HG03045 (cell line): ENCODE measurements around the gene NTF3.

Experiments
- ATAC-seq: cut with Tn5 transposase; IDR thresholded peaks from one replicate; pipeline ENCODE4 v1.9.1; 2021; ENCODE audit warnings: mild to moderate bottlenecking, moderate library complexity; ENCODE audit not compliant: unreplicated experiment

The NTF3 gene

GRCh38 chr12:5432011-5432400 is at the start of gene NTF3:
TSS of gene NTF3 (plus strand) at chr12:5432108. CDS start at chr12:5432325, 217 bp downstream.
- ATAC-seq, result no peak

DNA sequence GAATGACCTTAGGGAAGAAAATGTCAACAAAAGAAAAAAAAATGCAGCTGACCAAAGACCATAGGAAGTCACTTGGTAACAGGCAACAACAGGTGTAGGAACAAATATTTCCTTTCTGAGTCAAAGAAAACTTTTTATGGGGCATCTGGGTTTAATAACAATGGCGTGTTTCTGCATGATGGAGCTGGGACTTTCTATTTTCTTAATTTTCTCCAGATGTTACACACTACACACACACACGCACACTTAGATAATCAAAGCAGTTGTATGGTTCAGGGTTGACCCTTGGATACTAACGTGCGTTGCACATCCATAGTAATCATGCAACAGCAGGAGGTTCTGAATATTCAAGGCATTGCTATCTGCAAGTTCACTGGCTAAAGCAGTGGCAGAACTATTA is 47.9 kb upstream of the NTF3 start:
- ATAC-seq, result no peak

- no peak for ATAC-seq
Observed at GRCh38 chr12:5388581-5389535, 43.0 kb upstream of the NTF3 start.

DNA sequence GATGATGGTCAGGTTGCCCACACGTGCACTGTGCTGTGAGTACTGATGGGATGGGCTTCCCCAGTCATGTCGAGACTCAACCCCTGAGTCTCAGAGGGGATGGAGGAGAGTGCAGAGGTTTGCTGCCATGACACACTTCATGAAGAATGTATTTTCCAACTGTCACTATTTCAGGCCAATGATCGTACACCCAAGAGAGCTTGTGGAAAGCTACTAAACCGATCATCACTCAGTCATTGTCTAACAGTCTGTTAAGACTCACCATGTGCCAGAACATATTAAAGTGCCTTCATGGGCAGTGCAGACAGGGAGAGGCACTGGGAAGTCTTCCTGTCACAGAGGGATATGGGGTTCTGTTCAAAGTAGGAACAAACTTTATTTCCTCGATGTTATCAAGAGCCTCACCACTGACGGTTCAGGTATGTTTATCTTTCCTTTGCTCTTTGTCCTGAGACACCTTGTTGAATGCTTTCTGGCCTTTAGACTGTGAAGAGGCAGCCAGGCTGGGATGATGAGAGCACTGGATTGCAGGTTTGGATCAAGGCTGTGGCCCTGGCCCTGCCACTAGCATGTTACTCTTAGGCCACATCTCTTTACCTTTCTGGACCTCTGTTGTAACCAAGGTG is 41.6 kb upstream of the NTF3 start:
- ATAC-seq, result no peak

DNA sequence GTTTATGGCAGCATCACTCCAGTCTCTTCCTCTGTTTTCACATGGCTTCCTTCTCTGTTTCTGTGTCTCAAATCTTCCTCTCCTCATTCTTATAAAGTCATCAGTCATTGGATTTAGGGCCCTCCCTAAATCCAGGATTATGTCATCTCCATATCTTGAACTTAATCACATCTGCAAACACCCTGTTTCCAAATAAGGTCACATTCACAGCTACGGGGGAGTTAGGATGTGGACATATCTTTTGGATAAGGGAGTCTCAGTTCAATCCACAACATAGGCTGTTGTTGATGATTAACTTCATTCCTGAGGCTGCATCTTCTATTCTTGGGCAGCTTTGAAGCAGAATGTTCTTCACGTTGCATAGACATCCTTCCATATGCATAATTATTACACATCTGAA is 40.3 kb upstream of the NTF3 start:
- ATAC-seq, result no peak

GRCh38 chr12:5392961-5393360 is 38.9 kb upstream of the NTF3 start:
- ATAC-seq, result no peak

DNA sequence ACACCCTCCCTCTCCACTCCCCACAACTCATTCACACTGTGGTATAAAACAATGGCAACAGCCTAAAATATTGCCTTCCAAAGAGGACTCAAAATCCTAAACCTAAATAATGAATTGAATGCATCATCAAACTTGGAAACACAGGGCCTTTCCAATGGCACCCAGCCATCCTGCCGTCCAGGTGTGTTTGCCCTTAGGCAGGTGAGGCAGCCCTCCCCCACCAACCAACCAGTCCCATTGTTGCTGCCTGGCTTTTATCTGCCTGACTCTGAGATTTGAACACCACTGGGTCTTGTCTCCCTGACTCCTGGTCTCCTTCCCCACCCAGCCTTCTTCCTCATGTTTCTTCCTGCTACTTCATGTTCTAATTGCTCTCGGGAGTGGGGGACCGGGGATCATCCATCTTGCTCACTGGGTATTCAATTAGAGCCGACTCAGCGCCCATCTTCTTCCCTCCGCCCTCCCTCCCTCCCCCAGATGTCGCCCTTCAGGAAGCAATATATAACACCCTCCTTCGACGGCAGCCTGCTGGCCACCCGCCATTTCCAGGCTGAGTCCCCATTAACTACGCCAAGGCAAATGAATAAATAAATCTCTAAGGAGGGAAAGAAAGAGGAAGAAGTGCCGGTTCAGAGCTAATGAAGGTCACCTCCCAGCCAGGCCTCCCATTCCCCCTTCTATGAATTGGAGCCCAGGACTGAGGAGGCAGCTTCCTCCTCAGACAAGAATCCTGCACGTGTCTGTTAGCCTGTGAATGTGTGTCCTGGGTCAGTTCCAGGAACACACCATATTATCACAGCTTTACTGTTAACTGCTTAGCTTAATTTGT is 36.3 kb upstream of the NTF3 start:
- ATAC-seq, result no peak

GRCh38 chr12:5396541-5396940 is 35.4 kb upstream of the NTF3 start:
- no peak for ATAC-seq

GRCh38 chr12:5399266-5399665 is 32.6 kb upstream of the NTF3 start:
- no peak for ATAC-seq

DNA sequence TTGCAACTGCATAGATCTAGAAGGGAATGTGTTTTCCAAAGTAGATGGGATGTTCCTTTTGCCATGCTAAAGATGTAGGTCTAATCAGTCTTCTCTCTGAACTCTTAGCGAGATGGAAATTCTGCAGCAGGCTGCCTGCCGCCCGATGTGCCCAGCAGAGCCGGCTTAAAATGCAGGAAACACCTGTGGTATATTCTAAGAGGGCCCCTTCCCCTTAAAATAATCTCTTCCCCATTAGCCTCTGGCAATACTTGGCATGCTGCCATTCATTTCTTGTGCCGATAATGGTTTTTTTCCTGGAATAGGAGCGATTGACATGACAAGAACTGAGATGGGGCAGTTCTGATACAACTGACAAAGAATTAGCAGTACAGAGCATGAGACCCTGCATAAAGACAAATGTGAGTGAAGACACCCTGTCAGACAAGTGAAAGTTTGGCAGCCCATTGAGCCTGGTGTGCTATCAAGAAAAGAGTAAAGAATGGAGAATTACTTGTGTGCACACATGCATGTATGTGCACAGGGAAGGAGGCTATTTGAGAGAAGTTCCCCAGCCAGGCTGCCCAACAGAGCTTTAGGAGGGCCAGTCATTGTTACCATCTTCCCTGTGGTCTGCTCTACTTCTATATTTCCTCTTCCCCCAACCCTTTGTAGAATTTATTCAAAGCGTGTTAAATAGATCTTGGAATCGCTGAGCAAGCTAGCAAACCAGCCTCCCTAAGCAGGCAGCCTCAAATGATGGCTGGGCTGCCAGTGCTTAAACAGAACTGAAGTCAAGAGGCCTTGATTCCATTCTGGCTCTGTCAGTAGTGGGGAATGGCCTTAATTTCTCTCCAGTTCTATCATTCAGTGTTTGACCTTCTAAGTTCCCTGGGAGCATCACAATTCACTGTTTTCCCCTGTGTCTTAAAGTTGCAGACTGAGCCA is 29.6 kb upstream of the NTF3 start:
- no peak for ATAC-seq

DNA sequence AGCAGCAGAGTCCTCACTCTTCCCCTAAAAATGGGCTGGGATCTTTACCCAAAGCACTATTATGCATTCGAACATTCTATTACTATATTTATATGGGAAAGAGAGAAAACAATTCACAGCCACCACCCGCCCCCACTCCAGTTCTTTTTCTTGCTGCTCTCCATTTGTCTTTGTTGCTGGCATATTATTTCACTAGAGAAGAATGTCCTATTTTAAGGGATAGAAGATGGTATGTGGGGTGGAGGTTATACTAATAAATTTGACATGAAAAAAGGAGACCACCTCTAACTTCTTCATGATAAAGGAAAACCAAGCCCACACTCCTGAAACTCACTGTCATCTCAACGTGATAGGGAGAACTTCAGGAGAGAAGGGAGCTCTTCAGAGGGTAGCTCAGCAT is 28.5 kb upstream of the NTF3 start:
- ATAC-seq, result no peak

DNA sequence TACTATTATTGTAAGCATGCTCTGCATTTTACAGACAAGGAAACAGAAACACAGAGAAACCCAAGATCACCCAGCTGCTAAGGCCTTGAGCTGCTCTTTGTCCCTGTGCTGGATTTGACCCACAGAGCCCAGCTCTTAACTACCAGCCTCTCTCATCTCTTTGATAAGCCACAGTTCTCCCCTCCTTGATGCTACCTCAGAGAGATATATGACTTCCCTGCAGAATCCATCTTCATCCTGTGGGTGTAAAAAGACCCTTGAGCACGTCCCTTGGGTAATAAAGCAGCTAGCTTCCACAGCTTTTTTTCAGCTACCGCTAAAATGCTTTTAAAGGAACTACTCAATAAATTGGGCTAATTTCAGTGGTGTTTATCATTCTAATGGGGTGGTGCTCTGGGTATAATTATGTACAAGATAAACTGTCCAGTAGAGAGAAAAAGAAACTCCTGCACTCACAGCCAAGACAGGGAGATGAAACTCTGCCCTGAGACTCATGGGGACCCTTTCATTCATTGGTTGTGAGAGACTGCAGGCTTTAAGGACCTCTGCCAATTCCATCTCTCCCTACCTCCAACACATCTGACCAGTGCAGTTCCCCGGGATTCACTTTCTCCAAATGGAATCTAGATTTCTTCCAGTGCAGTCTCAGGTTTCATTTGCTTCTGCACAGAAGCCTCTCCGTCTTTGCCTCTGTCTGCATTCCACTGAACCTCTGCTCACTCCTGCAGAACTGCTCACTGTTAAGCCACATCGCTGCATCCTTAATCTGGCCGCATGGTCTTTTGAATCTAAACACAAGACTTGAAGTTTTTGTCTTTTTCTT is 24.7 kb upstream of the NTF3 start:
- no peak for ATAC-seq

- no peak for ATAC-seq
Observed at GRCh38 chr12:5409619-5410018, 22.3 kb upstream of the NTF3 start.

DNA sequence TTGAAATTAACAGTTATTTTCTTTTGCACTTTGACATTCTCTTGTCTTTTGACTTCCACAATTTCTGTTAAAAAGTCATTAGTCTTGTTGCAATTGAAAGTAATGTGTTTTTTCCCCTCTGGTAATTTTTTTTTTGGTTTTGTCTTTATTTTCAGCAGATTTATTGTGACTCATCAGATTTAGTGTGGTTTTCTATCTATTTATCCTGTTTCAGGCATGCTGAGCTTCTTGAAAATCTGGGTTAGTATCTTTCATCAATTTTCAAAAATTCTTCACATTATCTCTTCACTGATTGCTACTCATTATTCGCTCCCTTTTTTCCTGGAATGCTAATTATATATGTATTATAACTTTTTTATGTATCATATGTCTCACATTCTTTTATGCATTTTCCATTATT is 15.3 kb upstream of the NTF3 start:
- ATAC-seq, result no peak

DNA sequence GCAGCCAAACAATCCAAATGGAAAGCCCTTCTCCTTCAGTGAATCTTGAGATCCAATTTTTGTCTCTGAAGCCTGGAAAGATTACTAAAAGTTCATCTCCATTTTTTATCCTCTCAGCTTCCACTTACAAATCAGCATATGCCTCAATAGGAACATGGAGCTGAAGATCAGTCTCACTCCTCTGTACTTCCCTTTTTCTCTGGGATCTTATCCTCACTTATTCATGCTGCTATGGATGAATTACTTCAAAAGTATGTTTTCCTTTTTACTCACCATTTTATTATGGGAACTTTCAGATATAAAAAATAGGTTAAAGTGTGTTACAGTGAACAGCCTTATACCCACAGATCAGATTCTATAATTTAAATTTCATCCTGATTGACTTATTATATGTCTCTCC is 14.4 kb upstream of the NTF3 start:
- no peak for ATAC-seq

DNA sequence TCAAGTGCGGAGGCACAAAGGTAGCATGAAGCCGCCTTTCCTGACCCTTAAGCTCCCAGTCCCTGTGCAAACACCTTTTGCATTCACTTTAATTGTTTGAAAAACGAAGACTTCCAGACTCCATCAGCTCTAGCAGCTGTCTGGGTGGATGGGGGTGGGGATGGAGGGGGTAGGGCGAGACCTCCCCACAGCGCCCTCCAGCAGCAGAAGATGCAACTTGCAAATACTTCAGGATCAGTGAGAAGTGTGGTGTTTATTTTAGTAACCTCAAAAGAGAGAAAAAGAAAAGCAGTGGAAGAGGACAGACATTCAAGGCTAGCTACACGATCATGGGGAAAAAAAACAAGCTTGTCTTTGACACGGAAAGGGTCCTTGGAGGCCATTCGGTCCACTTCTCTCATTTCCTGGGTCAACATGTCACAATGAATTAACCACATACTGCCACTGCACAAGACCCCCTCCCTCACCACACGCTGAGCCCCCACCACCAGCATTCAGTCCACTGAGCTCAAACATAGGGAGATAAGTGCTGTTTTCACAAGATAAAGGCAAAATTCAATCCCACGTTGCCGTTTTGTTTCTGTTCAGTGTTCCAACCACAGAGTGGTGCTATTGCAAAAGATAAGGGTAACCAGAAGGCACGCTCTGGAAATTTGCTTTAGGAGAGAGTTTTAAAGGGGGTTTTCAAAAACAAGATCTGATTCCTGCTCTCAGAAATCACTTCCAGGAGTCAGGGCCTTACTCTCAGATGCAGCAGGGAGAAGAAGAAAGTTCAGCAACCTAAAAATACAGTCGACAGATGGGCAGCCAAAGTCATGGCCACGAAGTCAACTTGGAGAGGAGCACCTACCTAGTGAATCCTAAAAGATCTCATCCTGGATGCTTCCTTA is 3.3 kb upstream of the NTF3 start:
- no peak for ATAC-seq

DNA sequence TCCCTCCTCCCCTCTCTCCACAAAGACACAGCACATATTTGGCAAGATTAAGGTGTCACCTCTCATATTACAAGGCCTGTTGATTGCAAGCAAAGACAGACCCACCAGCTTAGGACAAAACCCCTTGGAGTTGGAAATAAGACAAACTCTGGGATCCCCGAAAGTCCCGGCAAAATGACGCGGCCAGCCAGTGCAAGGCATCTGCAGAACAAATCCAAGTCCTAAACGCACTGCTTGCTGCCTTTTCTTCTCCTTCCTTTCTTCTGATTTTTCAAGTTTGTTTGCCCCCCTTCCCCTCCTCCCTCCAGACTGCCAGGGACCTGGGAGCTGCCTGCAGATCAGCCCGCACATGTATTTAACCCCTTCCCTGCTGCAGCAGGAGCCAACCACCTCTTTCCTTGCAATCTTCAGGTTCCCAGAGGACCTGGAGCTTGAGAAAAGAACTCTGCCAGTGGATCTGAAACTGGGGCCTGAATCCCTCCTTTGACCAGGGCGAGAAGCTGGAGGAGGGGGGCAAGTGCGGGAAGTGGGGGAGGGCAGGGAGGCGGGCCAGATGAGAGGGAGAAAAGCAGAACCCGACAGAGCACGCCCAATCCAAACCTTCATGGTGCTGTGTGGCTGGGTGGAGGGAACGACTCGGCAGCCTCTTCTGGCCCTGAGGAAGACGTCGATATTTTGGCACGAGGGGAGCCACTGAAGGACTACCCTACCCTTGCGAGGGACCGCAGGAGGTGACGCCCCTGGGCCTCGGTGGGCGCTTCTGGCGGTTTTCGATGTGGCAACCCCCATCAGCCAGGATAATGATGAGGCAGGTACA is 2.0 kb upstream of the NTF3 start:
- ATAC-seq, result no peak
